Measurements from ENCODE around the gene STS. TPM values are rescaled to one million over a fixed set of nuclear protein-coding genes. Genes with fewer than 3 reads are reported as not detected.

STS gene
- 9.7 and 10.7 TPM in 2 replicates for total RNA-seq

GRCh38 chrX:7147413-7147977 is at the start of gene STS:
Gene STS, plus strand, starts transcription at chrX:7147712. Its CDS starts 105,488 bp downstream, at chrX:7253200.

GRCh38 chrX:7147978-7148854 is 704 bp downstream of the STS start, which contains the start of gene PUDP:
Gene PUDP, minus strand, starts transcription at chrX:7148153. Its CDS starts 40 bp downstream, at chrX:7148113.

Other genes with a start within 250 kb of the STS start
- 2.8 and 4.4 TPM in 2 replicates for gene PUDP, start 441 bp downstream of the STS start, total RNA-seq

All from aortic smooth muscle cell (primary cell).